Measurements from ENCODE around the gene TMEM131. TPM values are rescaled to one million over a fixed set of nuclear protein-coding genes. Genes with fewer than 3 reads are reported as not detected.

The TMEM131 gene
- polyA plus RNA-seq, 12 donors: 43.5 to 68.5 (median 51.5) TPM; not detected in 1

- no peak for DNase-seq
These were observed 1.3 kb downstream of the TMEM131 start for GRCh38 chr2:97994476-97994875.

GRCh38 chr2:97993926-97994325 lies 1.8 kb downstream of the TMEM131 start:
- no peak for DNase-seq

GRCh38 chr2:97992836-97993825 lies 2.6 kb downstream of the TMEM131 start:
- no peak for DNase-seq

- no peak for DNase-seq
These were observed 4.5 kb downstream of the TMEM131 start for GRCh38 chr2:97991081-97991856.

GRCh38 chr2:97988722-97989121 lies 7.0 kb downstream of the TMEM131 start:
- DNase-seq: no peak

GRCh38 chr2:97985998-97986397 lies 9.8 kb downstream of the TMEM131 start:
- no peak for DNase-seq

- DNase-seq: no peak
These were observed 12.1 kb downstream of the TMEM131 start for GRCh38 chr2:97983698-97984097.

- no peak for DNase-seq
These were observed 12.6 kb downstream of the TMEM131 start for GRCh38 chr2:97983134-97983533.

- no peak for DNase-seq
These were observed 13.1 kb downstream of the TMEM131 start for GRCh38 chr2:97982621-97983020.

- no peak for DNase-seq
These were observed 13.8 kb downstream of the TMEM131 start for GRCh38 chr2:97981961-97982360.

GRCh38 chr2:97979904-97980303 lies 15.8 kb downstream of the TMEM131 start:
- DNase-seq: no peak

GRCh38 chr2:97974471-97974870 lies 21.3 kb downstream of the TMEM131 start:
- DNase-seq: no peak

GRCh38 chr2:97970293-97971060 lies 25.3 kb downstream of the TMEM131 start:
- DNase-seq: no peak

GRCh38 chr2:97969081-97970067 lies 26.4 kb downstream of the TMEM131 start:
- DNase-seq: no peak

GRCh38 chr2:97967931-97968627 lies 27.7 kb downstream of the TMEM131 start:
- no peak for DNase-seq

GRCh38 chr2:97967216-97967592 lies 28.5 kb downstream of the TMEM131 start:
- no peak for DNase-seq

- no peak for DNase-seq
These were observed 29.1 kb downstream of the TMEM131 start for GRCh38 chr2:97966545-97967215.

- no peak for DNase-seq
These were observed 30.6 kb downstream of the TMEM131 start for GRCh38 chr2:97965116-97965515.

- no peak for DNase-seq
These were observed 31.9 kb downstream of the TMEM131 start for GRCh38 chr2:97963880-97964279.

- DNase-seq: no peak
These were observed 32.7 kb downstream of the TMEM131 start for GRCh38 chr2:97963079-97963406.

Data from muscle of arm (tissue), 12 donors.